ENCODE measurements around the gene ADAMTS17. TPM values are rescaled to one million over a fixed set of nuclear protein-coding genes. Genes with fewer than 3 reads are reported as not detected.

Gene ADAMTS17
- total and polyA plus RNA-seq, 2 experiments from 2014 or later: 3.7 to 4.4 TPM

- Histone ChIP-seq H3K4me1 (ENCODE audit: insufficient read depth) (peaks cover 28% of the 10 kb centered on the region), H2AFZ (no peak overlapping the region), H4K20me1 (ENCODE audit: insufficient read depth, poor library complexity, severe bottlenecking) (no peaks in the 10 kb centered on the region), H3K4me2 (no peak overlapping the region), H3K79me2 (no peaks in the 10 kb centered on the region), H3K27ac (peak overlapping the region; percentile 60), H3K9me3 (ENCODE audit: low read depth) (no peaks in the 10 kb centered on the region), H3K9me2 (replicated peaks; ENCODE audit: insufficient read depth) (no peaks in the 10 kb centered on the region), H3K4me3 (no peak overlapping the region), H3K36me3 (replicated peaks; ENCODE audit: insufficient read depth, low read depth) (no peaks in the 10 kb centered on the region), H3K27me3 (no peaks in the 10 kb centered on the region)
- 65% methylated on average over 15 of the region's 17 CpGs for WGBS (ENCODE audit: low lambda C conversion rate, missing lambda C conversion rate)
- TF ChIP-seq CTCF (IDR thresholded peaks at IDR 0.05; ENCODE audit: poor library complexity): no peak
- no peak for TF ChIP-seq EZH2phosphoT487 (IDR thresholded peaks at IDR 0.05; ENCODE audit: low read depth, severe bottlenecking, unreplicated experiment)
- no peak for TF ChIP-seq EZH2 (IDR thresholded peaks at IDR 0.05; ENCODE audit: borderline replicate concordance)
- DNase-seq (ENCODE audit: low spot score): peak; percentile 60
Measured at GRCh38 chr15:100205549-100206295, 136.1 kb downstream of the ADAMTS17 start.

- Histone ChIP-seq H3K27me3 (no peaks in the 10 kb centered on the region), H3K9me2 (replicated peaks; ENCODE audit: insufficient read depth) (no peaks in the 10 kb centered on the region), H3K4me3 (no peak overlapping the region), H3K79me2 (no peaks in the 10 kb centered on the region), H3K4me1 (ENCODE audit: insufficient read depth) (peaks cover 28% of the 10 kb centered on the region), H2AFZ (no peak overlapping the region), H3K27ac (peak overlapping the region; percentile 60), H3K4me2 (no peak overlapping the region), H3K9me3 (ENCODE audit: low read depth) (no peaks in the 10 kb centered on the region), H4K20me1 (ENCODE audit: insufficient read depth, poor library complexity, severe bottlenecking) (no peaks in the 10 kb centered on the region), H3K36me3 (replicated peaks; ENCODE audit: insufficient read depth, low read depth) (no peaks in the 10 kb centered on the region)
- DNase-seq (ENCODE audit: low spot score): no peak
- TF ChIP-seq EZH2phosphoT487 (IDR thresholded peaks at IDR 0.05; ENCODE audit: low read depth, severe bottlenecking, unreplicated experiment): no peak
- TF ChIP-seq CTCF (IDR thresholded peaks at IDR 0.05; ENCODE audit: poor library complexity): no peak
- no peak for TF ChIP-seq EZH2 (IDR thresholded peaks at IDR 0.05; ENCODE audit: borderline replicate concordance)
- WGBS (ENCODE audit: low lambda C conversion rate, missing lambda C conversion rate): 98% methylated on average over 4 of the region's 4 CpGs
Measured at GRCh38 chr15:100204771-100205170, 137.0 kb downstream of the ADAMTS17 start.

- H3K4me2 ChIP-seq: no peak overlapping the region
- TF ChIP-seq EZH2phosphoT487 (IDR thresholded peaks at IDR 0.05; ENCODE audit: low read depth, severe bottlenecking, unreplicated experiment): no peak
- no peak for TF ChIP-seq EZH2 (IDR thresholded peaks at IDR 0.05; ENCODE audit: borderline replicate concordance)
- TF ChIP-seq CTCF (IDR thresholded peaks at IDR 0.05; ENCODE audit: poor library complexity): no peak
Measured at GRCh38 chr15:100204211-100204610, 137.6 kb downstream of the ADAMTS17 start.

More at GRCh38 chr15:100204211-100204610, 137.6 kb downstream of the ADAMTS17 start:
- H4K20me1 ChIP-seq (ENCODE audit: insufficient read depth, poor library complexity, severe bottlenecking): no peaks in the 10 kb centered on the region
- no peaks in the 10 kb centered on the region for H3K79me2 ChIP-seq
- no peaks in the 10 kb centered on the region for H3K9me3 ChIP-seq (ENCODE audit: low read depth)
- no peak overlapping the region for H3K4me3 ChIP-seq
- H3K27ac ChIP-seq: no peak overlapping the region
- H3K4me1 ChIP-seq (ENCODE audit: insufficient read depth): peaks cover 28% of the 10 kb centered on the region
- H3K36me3 ChIP-seq (replicated peaks; ENCODE audit: insufficient read depth, low read depth): no peaks in the 10 kb centered on the region
- no peaks in the 10 kb centered on the region for H3K9me2 ChIP-seq (replicated peaks; ENCODE audit: insufficient read depth)
- no peak overlapping the region for H2AFZ ChIP-seq
- WGBS (ENCODE audit: low lambda C conversion rate, missing lambda C conversion rate): 100% methylated on average over 1 of the region's 1 CpG
- DNase-seq (ENCODE audit: low spot score): no peak
- H3K27me3 ChIP-seq: no peaks in the 10 kb centered on the region

Measured in hepatocyte (in vitro differentiated cells).